SK-N-SH (cell line): Measurements from ENCODE around the gene CAMKMT. TPM values are rescaled to one million over a fixed set of nuclear protein-coding genes. Genes with fewer than 3 reads are reported as not detected.

Experiments used
- CTCF ChIA-PET: fragments of 300-600, 350-600 bp; formaldehyde crosslinking; extraction: SDS; loops from one replicate; lab custom pipeline; 2021; lab: Yijun Ruan, JAX
- POLR2A ChIA-PET: fragments of 350-600 bp; sonication (Branson Sonifier 250); formaldehyde crosslinking; extraction: SDS; loops from one replicate; lab custom pipeline; 2020; ENCODE audit warnings: antibody characterized with exemption, inconsistent platforms; lab: Yijun Ruan, JAX
- DNase-seq: peaks from one replicate; pipeline ENCODE4 v3.0.0; 2012
- H2AFZ ChIP-seq: fragments of 200-600 bp; sonication (generic); 2 replicates; pipeline ENCODE4 v1.8.1; 2016; ENCODE audit warnings: antibody characterized with exemption, mild to moderate bottlenecking, low read depth
- H3F3A ChIP-seq: fragments of 200-600 bp; sonication (generic); replicated peaks from 2 replicates; pipeline ENCODE3; 2016; ENCODE audit warnings: antibody characterized with exemption, mild to moderate bottlenecking; ENCODE audit not compliant: insufficient read depth
- H3K27ac ChIP-seq, 2 experiments: fragments of 200-500 bp in 1 of 2; fragments of 200-600 bp in 1 of 2; sonication (Bioruptor generic) in 1 of 2; sonication (generic), shearing (Covaris generic) in 1 of 2; 2 replicates each; pipeline versions ENCODE4 v1.5.1 to v1.6.1; 2014 to 2016; ENCODE audit warnings: low read depth in 2 of 2, inconsistent platforms in 1 of 2, low read length in 1 of 2, mild to moderate bottlenecking in 1 of 2, mixed read lengths in 1 of 2
- H3K27me3 ChIP-seq: fragments of 200-600 bp; sonication (generic), shearing (Covaris generic); 2 replicates; pipeline ENCODE4 v1.6.1; 2016; ENCODE audit warnings: mixed run types; ENCODE audit not compliant: insufficient read depth
- H3K36me3 ChIP-seq, 2 experiments: fragments of 200-500 bp in 1 of 2; fragments of 200-600 bp in 1 of 2; sonication (Bioruptor generic) in 1 of 2; sonication (generic) in 1 of 2; replicated peaks in 1 of 2; 2 replicates each; pipeline versions ENCODE3 to v1.5.1; 2014 to 2016; ENCODE audit warnings: low read length in 1 of 2, mild to moderate bottlenecking in 1 of 2; ENCODE audit not compliant: insufficient read depth in 2 of 2, control insufficient read depth in 1 of 2
- H3K4me1 ChIP-seq, 2 experiments: fragments of 200-500 bp in 1 of 2; fragments of 200-600 bp in 1 of 2; sonication (Bioruptor generic) in 1 of 2; sonication (generic), shearing (Covaris generic) in 1 of 2; 2 replicates each; pipeline versions ENCODE4 v1.5.1 to v1.6.1; 2014 to 2016; ENCODE audit warnings: low read depth in 1 of 2, low read length in 1 of 2, mixed run types in 1 of 2; ENCODE audit not compliant: insufficient read depth in 2 of 2, control insufficient read depth in 1 of 2
- H3K4me2 ChIP-seq: fragments of 200-600 bp; sonication (generic), shearing (Covaris generic); 2 replicates; pipeline ENCODE4 v1.6.1; 2017; ENCODE audit warnings: mixed run types
- H3K4me3 ChIP-seq, 2 experiments: fragments of 200-500 bp in 1 of 2; fragments of 200-600 bp in 1 of 2; sonication (Bioruptor generic) in 1 of 2; sonication (generic), shearing (Covaris generic) in 1 of 2; 2 replicates each; pipeline versions ENCODE4 v1.5.1 to v1.8.1; 2014 to 2016; ENCODE audit warnings: low read depth in 2 of 2, inconsistent platforms in 1 of 2, low read length in 1 of 2, mild to moderate bottlenecking in 1 of 2, mixed read lengths in 1 of 2, moderate library complexity in 1 of 2
- H3K79me2 ChIP-seq: fragments of 200-600 bp; sonication (generic); 2 replicates; pipeline ENCODE4 v1.8.1; 2017; ENCODE audit warnings: mild to moderate bottlenecking; ENCODE audit not compliant: insufficient read depth
- H3K9ac ChIP-seq: fragments of 200-600 bp; sonication (generic); 2 replicates; pipeline ENCODE4 v1.6.1; 2017; ENCODE audit warnings: mixed run types
- H3K9me2 ChIP-seq: fragments of 200-600 bp; sonication (generic); 2 replicates; pipeline ENCODE4 v1.6.1; 2017; ENCODE audit warnings: mixed run types
- H3K9me3 ChIP-seq: fragments of 200-600 bp; sonication (generic); 2 replicates; pipeline ENCODE4 v1.6.1; 2017; ENCODE audit warnings: mixed run types, mild to moderate bottlenecking, moderate library complexity
- H4K20me1 ChIP-seq: fragments of 200-600 bp; sonication (generic); 2 replicates; pipeline ENCODE4 v1.6.1; 2017; ENCODE audit warnings: mild to moderate bottlenecking, mixed run types; ENCODE audit not compliant: insufficient read depth
- CHD2 ChIP-seq: fragments of 150-350 bp; IDR thresholded peaks from 2 replicates; pipeline ENCODE4 v1.6.1; 2018; ENCODE audit warnings: low read length; ENCODE audit not compliant: partially characterized antibody
- CTCF ChIP-seq: fragments of 200-600 bp; sonication (generic); IDR thresholded peaks from 2 replicates; pipeline ENCODE4 v1.6.1; 2017; ENCODE audit warnings: antibody characterized with exemption, mild to moderate bottlenecking, moderate library complexity
- ELF1 ChIP-seq: IDR thresholded peaks from 2 replicates; pipeline ENCODE4 v1.4.0; 2012
- EP300 ChIP-seq, 2 experiments: IDR thresholded peaks; 2 replicates each; pipeline versions ENCODE4 v1.4.0 to v1.6.1; 2012; ENCODE audit warnings: borderline replicate concordance in 1 of 2, low read depth in 1 of 2, low read length in 1 of 2
- FOXJ3 ChIP-seq: sonication (generic); formaldehyde crosslinking; IDR thresholded peaks from 2 replicates; pipeline ENCODE4 v1.5.1; 2020; ENCODE audit warnings: mild to moderate bottlenecking, missing genetic modification reagents
- GABPA ChIP-seq: IDR thresholded peaks from 2 replicates; pipeline ENCODE4 v1.4.0; 2012; ENCODE audit warnings: low read depth, mild to moderate bottlenecking
- GATA2 ChIP-seq: sonication (generic); formaldehyde crosslinking; IDR thresholded peaks from 2 replicates; pipeline ENCODE4 v1.5.0; 2020; ENCODE audit warnings: mild to moderate bottlenecking, missing genetic modification reagents
- MAX ChIP-seq: IDR thresholded peaks from 2 replicates; pipeline ENCODE4 v1.4.0; 2012; ENCODE audit warnings: low read depth
- MXI1 ChIP-seq: IDR thresholded peaks from 2 replicates; pipeline ENCODE4 v1.6.1; 2012; ENCODE audit warnings: mild to moderate bottlenecking, low read depth, low read length, improper control_type of control experiment
- NFIC ChIP-seq: IDR thresholded peaks from 2 replicates; pipeline ENCODE4 v1.4.0; 2012; ENCODE audit warnings: borderline replicate concordance
- PBX3 ChIP-seq: IDR thresholded peaks from 2 replicates; pipeline ENCODE4; 2012
- POLR2AphosphoS5 ChIP-seq: IDR thresholded peaks from 2 replicates; pipeline ENCODE4 v1.6.1; 2012; ENCODE audit warnings: low read depth, low read length
- RAD21 ChIP-seq: IDR thresholded peaks from 2 replicates; pipeline ENCODE4 v1.6.1; 2012; ENCODE audit warnings: mild to moderate bottlenecking, low read length
- RCOR1 ChIP-seq: fragments of 150-350 bp; IDR thresholded peaks from 2 replicates; pipeline ENCODE4 v1.6.1; 2017; ENCODE audit warnings: antibody characterized with exemption, low read length
- REST ChIP-seq: IDR thresholded peaks from 2 replicates; pipeline ENCODE4 v1.6.1; 2012; ENCODE audit warnings: mild to moderate bottlenecking, low read depth, low read length, moderate library complexity
- RFX5 ChIP-seq: IDR thresholded peaks from 2 replicates; pipeline ENCODE4 v1.6.1; 2012; ENCODE audit warnings: mild to moderate bottlenecking, improper control_type of control experiment, low read length
- RXRA ChIP-seq: IDR thresholded peaks from 2 replicates; pipeline ENCODE4 v1.4.0; 2012; ENCODE audit warnings: low read depth, mild to moderate bottlenecking, borderline replicate concordance
- TCF12 ChIP-seq: IDR thresholded peaks from 2 replicates; pipeline ENCODE4 v1.4.0; 2012
- TEAD4 ChIP-seq: IDR thresholded peaks from 2 replicates; pipeline ENCODE4 v1.4.0; 2012; ENCODE audit warnings: mild to moderate bottlenecking, borderline replicate concordance; ENCODE audit not compliant: insufficient read depth
- USF1 ChIP-seq: IDR thresholded peaks from 2 replicates; pipeline ENCODE4 v1.4.0; 2012; ENCODE audit warnings: low read depth, borderline replicate concordance
- YY1 ChIP-seq: IDR thresholded peaks from 2 replicates; pipeline ENCODE4 v1.4.0; 2012; ENCODE audit warnings: low read depth, mild to moderate bottlenecking
- WGBS: methylation state at CpG from one replicate; pipeline ENCODE4 v1.1.6; 2017; ENCODE audit warnings: low lambda C conversion rate; 5-methylcytosine and 5-hydroxymethylcytosine counted together
- polyA plus RNA-seq, 3 experiments: library from polyadenylated mRNA; depleted of rRNA; stranded (reverse); fragments of >200 nt; gene quantifications; 2 replicates each; pipeline ENCODE4 v1.2.3, GENCODE V29; 2012

CAMKMT gene
- polyA plus RNA-seq, 1 of the 3 experiments (the other 2 are of a cell fraction) = 5.9 TPM

- H2AFZ ChIP-seq = no peak overlapping the region
- H3K79me2 ChIP-seq = no peaks in the 10 kb centered on the region
- H3K36me3 ChIP-seq = no peaks in the 10 kb centered on the region
- H3F3A ChIP-seq = no peaks in the 10 kb centered on the region
- no peaks in the 10 kb centered on the region for H3K9me2 ChIP-seq
- H3K9me3 ChIP-seq = no peaks in the 10 kb centered on the region
- no peak overlapping the region for H3K9ac ChIP-seq
- H3K4me2 ChIP-seq = no peak overlapping the region
- H3K4me3 ChIP-seq = no peak overlapping the region
- 46% methylated on average over 3 of the region's 3 CpGs for WGBS
- H3K27me3 ChIP-seq = no peaks in the 10 kb centered on the region
- TF ChIP-seq TCF12 = peak; percentile 23; the same call in 1 of the 2 replicates
- TF ChIP-seq GATA2 (CRISPR knock-in tag) = peak; percentile 87
- 0 out of 2 replicates have a peak, but pooled peaks have one; percentile 45 for TF ChIP-seq MXI1
- peak; percentile 31 for TF ChIP-seq RAD21
- peak; percentile 66; the same call in 1 of the 2 replicates for TF ChIP-seq RCOR1
- TF ChIP-seq RFX5 = no peak
- no peak for TF ChIP-seq YY1
- peak; percentile 25 for TF ChIP-seq CHD2
- TF ChIP-seq EP300 (IDR thresholded peaks at IDR 0.05; ENCODE audit: borderline replicate concordance in 1 of 2, low read depth in 1 of 2, low read length in 1 of 2) = peak in 1 of 2 experiments; percentile 84; a peak in 2 of 4 replicates
- TF ChIP-seq REST = no peak
- TF ChIP-seq POLR2AphosphoS5 = no peak
- no peak for TF ChIP-seq USF1
- no peaks in the 10 kb centered on the region for H4K20me1 ChIP-seq
- H3K27ac ChIP-seq = peak overlapping the region in 1 of 2 experiments; percentile 95; a peak in 2 of 4 replicates
- CTCF ChIA-PET = interaction anchor here (0.6 to 7.3 kb wide), 4 partner anchors 25 to 1660 kb away, joined by 3 to 45 read pairs (median 3); no protein-coding TSS in a partner anchor
- DNase-seq = peak; percentile 46
- POLR2A ChIA-PET = no interaction called here
- H3K4me1 ChIP-seq = peaks cover 0 to 30% of the 10 kb centered on the region in 2 experiments; a peak in 2 of 4 replicates
Observed at GRCh38 chr2:44642123-44642857, 280.5 kb downstream of the CAMKMT start.

- WGBS = 61% methylated on average over 2 of the region's 2 CpGs
- Histone ChIP-seq H2AFZ (no peak overlapping the region), H3K36me3 (no peaks in the 10 kb centered on the region), H3K27me3 (no peaks in the 10 kb centered on the region), H4K20me1 (no peaks in the 10 kb centered on the region), H3K4me2 (no peak overlapping the region), H3F3A (no peaks in the 10 kb centered on the region), H3K4me1 (peaks cover 0 to 13% of the 10 kb centered on the region in 2 experiments; a peak in 2 of 4 replicates), H3K9me2 (no peaks in the 10 kb centered on the region), H3K4me3 (no peak overlapping the region), H3K9ac (no peak overlapping the region), H3K79me2 (no peaks in the 10 kb centered on the region), H3K27ac (no peak overlapping the region), H3K9me3 (no peaks in the 10 kb centered on the region)
- POLR2A ChIA-PET = no interaction called here
- CTCF ChIA-PET = interaction anchor here (0.7 to 1.5 kb wide), 3 partner anchors 30 to 167 kb away, joined by 3 to 9 read pairs (median 3); no protein-coding TSS in a partner anchor
- DNase-seq = no peak
- TF ChIP-seq NFIC = no peak
- no peak for TF ChIP-seq RXRA
- no peak for TF ChIP-seq MXI1
- TF ChIP-seq PBX3 = no peak
- TF ChIP-seq CTCF = no peak
- TF ChIP-seq GABPA = no peak
- TF ChIP-seq MAX = no peak
- no peak for TF ChIP-seq TEAD4
- TF ChIP-seq RFX5 = no peak
- no peak for TF ChIP-seq YY1
- TF ChIP-seq FOXJ3 (CRISPR knock-in tag) = no peak
- TF ChIP-seq ELF1 = no peak
Observed at GRCh38 chr2:44645937-44646336, 284.2 kb downstream of the CAMKMT start.
